ENCODE measurements around the gene RNF125. TPM values are rescaled to one million over a fixed set of nuclear protein-coding genes. Genes with fewer than 3 reads are reported as not detected.

The RNF125 gene
- total and polyA plus RNA-seq, 9 of the 15 experiments (the other 6 are each of a cell fraction or from before 2014, with no cell fraction given) = 0.01 to 0.29 (median 0.07) TPM; not detected in 1

DNA sequence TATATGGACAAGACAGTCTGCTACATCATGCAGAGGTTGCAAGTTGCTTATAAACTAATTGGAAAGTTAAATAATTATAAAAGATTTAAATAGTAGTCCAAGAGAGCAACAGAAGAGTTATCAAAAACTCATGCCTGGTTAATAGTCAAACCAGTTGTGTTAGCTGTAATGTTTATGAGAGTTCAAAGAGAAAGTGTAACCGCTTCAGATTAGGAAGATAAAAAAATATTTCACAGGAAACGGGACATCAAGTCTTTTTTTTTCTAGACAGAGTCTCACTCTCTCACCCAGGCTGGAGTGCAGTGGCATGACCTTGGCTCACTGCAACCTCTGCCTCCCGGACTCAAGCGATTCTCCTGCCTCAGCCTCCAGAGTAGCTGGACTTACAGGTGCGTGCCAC lies 34.6 kb upstream of the RNF125 start:
- Histone ChIP-seq H4K20me1 (replicated peaks; ENCODE audit: control insufficient read depth, insufficient read depth, low read length) (no peaks in the 10 kb centered on the region), H3K4me1 (replicated peaks in 1 of 2; ENCODE audit: control insufficient read depth in 2 of 2, insufficient read depth in 2 of 2, low read length in 2 of 2) (no peaks in the 10 kb centered on the region), H3K27ac (ENCODE audit: extremely low read depth, low read depth, low read length) (no peak overlapping the region), H3K36me3 (ENCODE audit: control insufficient read depth, insufficient read depth, low read length) (no peaks in the 10 kb centered on the region), H3K9me1 (ENCODE audit: control insufficient read depth, insufficient read depth, low read length) (no peaks in the 10 kb centered on the region), H3K27me3 (ENCODE audit: control insufficient read depth in 2 of 2, insufficient read depth in 2 of 2, low read length in 2 of 2) (peaks cover 10 to 11% of the 10 kb centered on the region in 2 experiments; a peak in 4 of 5 replicates), H3K9me3 (replicated peaks; ENCODE audit: control insufficient read depth, insufficient read depth, low read depth, low read length) (no peaks in the 10 kb centered on the region), H3K4me3 (no peak overlapping the region), H3K4me2 (ENCODE audit: insufficient read depth, low read length) (no peak overlapping the region), H2AFZ (ENCODE audit: low read depth, low read length) (no peak overlapping the region), H3K79me2 (ENCODE audit: control insufficient read depth, insufficient read depth, low read length) (no peaks in the 10 kb centered on the region), H3K9ac (ENCODE audit: insufficient read depth in 1 of 2, low read depth in 2 of 2, low read length in 2 of 2) (no peak overlapping the region)
- FAIRE-seq (no peak), DNase-seq (ENCODE audit: extremely low read depth in 1 of 4, low spot score in 3 of 4) (no peak), ATAC-seq (no peak)
- CTCF ChIA-PET (ENCODE audit: low intra/inter-chr PET ratio) = no interaction called here
- WGBS (ENCODE audit: insufficient coverage, low coverage, missing lambda C conversion rate) = 0% methylated on average over 5 of the region's 5 CpGs
- no peak for TF ChIP-seq NCOA2 (IDR thresholded peaks at IDR 0.05; ENCODE audit: partially characterized antibody in 2 of 2)
- no peak for TF ChIP-seq SFPQ (IDR thresholded peaks at IDR 0.05; ENCODE audit: low read depth, low read length)
- no peak for TF ChIP-seq ZNF75A (CRISPR knock-in tag; IDR thresholded peaks at IDR 0.05)
- TF ChIP-seq ZNF589 (CRISPR knock-in tag; IDR thresholded peaks at IDR 0.05; ENCODE audit: low read depth) = no peak
- no peak for TF ChIP-seq RBM17 (IDR thresholded peaks at IDR 0.05; ENCODE audit: borderline replicate concordance, low read depth, low read length)
- TF ChIP-seq TCFL5 (CRISPR knock-in tag; conservative IDR thresholded peaks at IDR 0.05) = no peak
- no peak for TF ChIP-seq HNRNPK (IDR thresholded peaks at IDR 0.05; ENCODE audit: low read depth, low read length, poor library complexity, severe bottlenecking)
- TF ChIP-seq USF2 (CRISPR knock-in tag; IDR thresholded peaks at IDR 0.05) = no peak
- TF ChIP-seq ESRRB (CRISPR knock-in tag; IDR thresholded peaks at IDR 0.05; ENCODE audit: borderline replicate concordance) = no peak
- no peak for TF ChIP-seq HOXB6 (CRISPR knock-in tag; IDR thresholded peaks at IDR 0.05; ENCODE audit: borderline replicate concordance)
- no TSS peak for BruUV-seq (replicated peaks)
- POLR2A ChIA-PET = no interaction called here
- intact Hi-C loops (cut with micrococcal nuclease) (no loop called here), in situ Hi-C loops (cut with MboI) (no loop called here)
